ENCODE measurements around the gene PHACTR1. TPM values are rescaled to one million over a fixed set of nuclear protein-coding genes. Genes with fewer than 3 reads are reported as not detected.

PHACTR1 gene
- total RNA-seq, 1 experiment from 2014 or later, result 0.05 TPM

GRCh38 chr6:12995419-12995818 lies 278.9 kb downstream of the PHACTR1 start:
- POLR2A ChIA-PET, result no interaction called here
- ATAC-seq, result no peak
- CTCF ChIA-PET, result no interaction called here
- DNase-seq (ENCODE audit: low read depth, low spot score), result no peak
- intact Hi-C loops (cut with micrococcal nuclease; ENCODE audit: unreplicated experiment) (no loop called here), in situ Hi-C loops (cut with HindIII; ENCODE audit: low pct_unique_long_range_greater_than_20kb, low sequenced_read_pairs) (no loop called here)
- H3K27me3 ChIP-seq (ENCODE audit: control insufficient read depth, insufficient read depth, low read length), result no peaks in the 10 kb centered on the region
- no peak overlapping the region for H3K27ac ChIP-seq (ENCODE audit: low read length)
- no peaks in the 10 kb centered on the region for H3K4me1 ChIP-seq (ENCODE audit: control insufficient read depth, insufficient read depth, low read length)
- H3K36me3 ChIP-seq (ENCODE audit: control insufficient read depth, insufficient read depth, low read length), result no peaks in the 10 kb centered on the region
- H3K9me3 ChIP-seq (ENCODE audit: control insufficient read depth, insufficient read depth, low read depth, low read length), result peaks cover 3% of the 10 kb centered on the region; the same call in 1 of the 2 replicates
- no TSS peak for BruUV-seq (replicated peaks)
- no peak overlapping the region for H3K4me3 ChIP-seq (ENCODE audit: low read depth in 2 of 2, low read length in 2 of 2)
- TF ChIP-seq, protein P1, sequence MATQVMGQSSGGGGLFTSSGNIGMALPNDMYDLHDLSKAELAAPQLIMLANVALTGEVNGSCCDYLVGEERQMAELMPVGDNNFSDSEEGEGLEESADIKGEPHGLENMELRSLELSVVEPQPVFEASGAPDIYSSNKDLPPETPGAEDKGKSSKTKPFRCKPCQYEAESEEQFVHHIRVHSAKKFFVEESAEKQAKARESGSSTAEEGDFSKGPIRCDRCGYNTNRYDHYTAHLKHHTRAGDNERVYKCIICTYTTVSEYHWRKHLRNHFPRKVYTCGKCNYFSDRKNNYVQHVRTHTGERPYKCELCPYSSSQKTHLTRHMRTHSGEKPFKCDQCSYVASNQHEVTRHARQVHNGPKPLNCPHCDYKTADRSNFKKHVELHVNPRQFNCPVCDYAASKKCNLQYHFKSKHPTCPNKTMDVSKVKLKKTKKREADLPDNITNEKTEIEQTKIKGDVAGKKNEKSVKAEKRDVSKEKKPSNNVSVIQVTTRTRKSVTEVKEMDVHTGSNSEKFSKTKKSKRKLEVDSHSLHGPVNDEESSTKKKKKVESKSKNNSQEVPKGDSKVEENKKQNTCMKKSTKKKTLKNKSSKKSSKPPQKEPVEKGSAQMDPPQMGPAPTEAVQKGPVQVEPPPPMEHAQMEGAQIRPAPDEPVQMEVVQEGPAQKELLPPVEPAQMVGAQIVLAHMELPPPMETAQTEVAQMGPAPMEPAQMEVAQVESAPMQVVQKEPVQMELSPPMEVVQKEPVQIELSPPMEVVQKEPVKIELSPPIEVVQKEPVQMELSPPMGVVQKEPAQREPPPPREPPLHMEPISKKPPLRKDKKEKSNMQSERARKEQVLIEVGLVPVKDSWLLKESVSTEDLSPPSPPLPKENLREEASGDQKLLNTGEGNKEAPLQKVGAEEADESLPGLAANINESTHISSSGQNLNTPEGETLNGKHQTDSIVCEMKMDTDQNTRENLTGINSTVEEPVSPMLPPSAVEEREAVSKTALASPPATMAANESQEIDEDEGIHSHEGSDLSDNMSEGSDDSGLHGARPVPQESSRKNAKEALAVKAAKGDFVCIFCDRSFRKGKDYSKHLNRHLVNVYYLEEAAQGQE (IDR thresholded peaks at IDR 0.05; ENCODE audit: insufficient read depth in 1 of 2, low read depth in 2 of 2, low read length in 1 of 2), result no peak
- TF ChIP-seq POLR2AphosphoS5 (IDR thresholded peaks at IDR 0.05; ENCODE audit: low read depth, low read length) (no peak), SIN3A (IDR thresholded peaks at IDR 0.05; ENCODE audit: borderline replicate concordance, insufficient read depth, low read depth, low read length) (no peak), TCF7L2 (IDR thresholded peaks at IDR 0.05; ENCODE audit: low read depth, low read length) (no peak)
- TF ChIP-seq, protein P2, sequence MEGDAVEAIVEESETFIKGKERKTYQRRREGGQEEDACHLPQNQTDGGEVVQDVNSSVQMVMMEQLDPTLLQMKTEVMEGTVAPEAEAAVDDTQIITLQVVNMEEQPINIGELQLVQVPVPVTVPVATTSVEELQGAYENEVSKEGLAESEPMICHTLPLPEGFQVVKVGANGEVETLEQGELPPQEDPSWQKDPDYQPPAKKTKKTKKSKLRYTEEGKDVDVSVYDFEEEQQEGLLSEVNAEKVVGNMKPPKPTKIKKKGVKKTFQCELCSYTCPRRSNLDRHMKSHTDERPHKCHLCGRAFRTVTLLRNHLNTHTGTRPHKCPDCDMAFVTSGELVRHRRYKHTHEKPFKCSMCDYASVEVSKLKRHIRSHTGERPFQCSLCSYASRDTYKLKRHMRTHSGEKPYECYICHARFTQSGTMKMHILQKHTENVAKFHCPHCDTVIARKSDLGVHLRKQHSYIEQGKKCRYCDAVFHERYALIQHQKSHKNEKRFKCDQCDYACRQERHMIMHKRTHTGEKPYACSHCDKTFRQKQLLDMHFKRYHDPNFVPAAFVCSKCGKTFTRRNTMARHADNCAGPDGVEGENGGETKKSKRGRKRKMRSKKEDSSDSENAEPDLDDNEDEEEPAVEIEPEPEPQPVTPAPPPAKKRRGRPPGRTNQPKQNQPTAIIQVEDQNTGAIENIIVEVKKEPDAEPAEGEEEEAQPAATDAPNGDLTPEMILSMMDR (IDR thresholded peaks at IDR 0.05), result no peak

DNA sequence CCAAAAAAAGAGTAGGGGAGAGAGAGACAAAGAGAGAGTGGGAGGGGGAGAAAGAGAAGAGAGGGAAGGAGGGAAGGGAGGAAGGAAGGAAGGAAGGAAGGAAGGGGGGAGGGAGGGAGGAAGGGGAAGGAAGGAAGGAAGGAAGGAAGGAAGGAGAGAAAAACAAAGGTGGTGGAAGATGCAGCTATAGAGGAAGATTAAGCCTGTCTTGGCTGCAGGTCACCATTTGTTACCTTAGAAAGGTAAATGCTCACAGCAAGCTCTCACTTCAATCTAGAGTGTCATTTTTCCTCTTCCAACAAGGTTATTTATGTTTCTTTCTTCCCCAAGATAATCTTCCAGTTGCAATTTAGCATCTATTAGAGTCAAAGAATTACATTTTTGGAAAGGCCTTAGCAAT lies 284.0 kb downstream of the PHACTR1 start:
- Histone ChIP-seq H3K9me3 (ENCODE audit: control insufficient read depth, insufficient read depth, low read depth, low read length) (no peaks in the 10 kb centered on the region), H3K4me1 (ENCODE audit: control insufficient read depth, insufficient read depth, low read length) (no peaks in the 10 kb centered on the region), H3K27me3 (ENCODE audit: control insufficient read depth, insufficient read depth, low read length) (peaks cover 3% of the 10 kb centered on the region), H3K36me3 (ENCODE audit: control insufficient read depth, insufficient read depth, low read length) (no peaks in the 10 kb centered on the region; the same call in 1 of the 2 replicates), H3K27ac (ENCODE audit: low read length) (no peak overlapping the region), H3K4me3 (ENCODE audit: low read depth in 2 of 2, low read length in 2 of 2) (no peak overlapping the region)
- ATAC-seq, result no peak
- TF ChIP-seq, protein P1 (IDR thresholded peaks at IDR 0.05; ENCODE audit: insufficient read depth in 1 of 2, low read depth in 2 of 2, low read length in 1 of 2), result no peak
- no peak for TF ChIP-seq POLR2AphosphoS5 (IDR thresholded peaks at IDR 0.05; ENCODE audit: low read depth, low read length)
- TF ChIP-seq, protein P2 (IDR thresholded peaks at IDR 0.05), result no peak
- TF ChIP-seq SIN3A (IDR thresholded peaks at IDR 0.05; ENCODE audit: borderline replicate concordance, insufficient read depth, low read depth, low read length), result no peak
- TF ChIP-seq TCF7L2 (IDR thresholded peaks at IDR 0.05; ENCODE audit: low read depth, low read length), result no peak
- no TSS peak for BruUV-seq (replicated peaks)
- CTCF ChIA-PET, result no interaction called here
- in situ Hi-C loops (cut with HindIII; ENCODE audit: low pct_unique_long_range_greater_than_20kb, low sequenced_read_pairs), result no loop called here
- DNase-seq (ENCODE audit: low read depth, low spot score), result no peak
- POLR2A ChIA-PET, result no interaction called here
- intact Hi-C loops (cut with micrococcal nuclease; ENCODE audit: unreplicated experiment), result no loop called here
